ENCODE data around the gene CES5A. TPM values are rescaled to one million over a fixed set of nuclear protein-coding genes. Genes with fewer than 3 reads are reported as not detected.

The CES5A gene
- total RNA-seq, 2 donors from 2014 or later = 0.26 TPM; not detected in 1

GRCh38 chr16:55899857-55900256 lies 24.7 kb upstream of the CES5A start:
- Mint-ChIP-seq H3K27me3 (ENCODE audit: insufficient read depth) (peaks cover 8% of the 10 kb centered on the region), H3K27ac (no peak overlapping the region), H3K36me3 (ENCODE audit: low read depth) (no peaks in the 10 kb centered on the region), H3K4me1 (no peaks in the 10 kb centered on the region), H3K9me3 (peaks cover 32% of the 10 kb centered on the region), H3K4me3 (no peak overlapping the region)
- WGBS, 2 experiments (ENCODE audit: insufficient coverage in 1 of 2, insufficient read length in 1 of 2) = 87 to 90% methylated on average over 2 to 3 of the region's 3 CpGs
- no peak overlapping the region for H3K4me3 ChIP-seq (ENCODE audit: low read length)
- DNase-seq = no peak
- H3K9me3 ChIP-seq (ENCODE audit: control insufficient read depth, low read length) = peaks cover 33% of the 10 kb centered on the region
- no peak overlapping the region for H3K9ac ChIP-seq (ENCODE audit: extremely low read depth, low read length, poor library complexity, severe bottlenecking)
- H3K36me3 ChIP-seq (ENCODE audit: control insufficient read depth, insufficient read depth, low read length) = no peaks in the 10 kb centered on the region
- TF ChIP-seq CTCF (conservative IDR thresholded peaks at IDR 0.05) = no peak
- no peaks in the 10 kb centered on the region for H3K27me3 ChIP-seq (ENCODE audit: control insufficient read depth, insufficient read depth, low read length, poor library complexity, severe bottlenecking)
- H3K27ac ChIP-seq (ENCODE audit: low read depth, low read length) = no peak overlapping the region
- H3K4me1 ChIP-seq (ENCODE audit: control insufficient read depth, insufficient read depth, low read length) = no peaks in the 10 kb centered on the region

DNA sequence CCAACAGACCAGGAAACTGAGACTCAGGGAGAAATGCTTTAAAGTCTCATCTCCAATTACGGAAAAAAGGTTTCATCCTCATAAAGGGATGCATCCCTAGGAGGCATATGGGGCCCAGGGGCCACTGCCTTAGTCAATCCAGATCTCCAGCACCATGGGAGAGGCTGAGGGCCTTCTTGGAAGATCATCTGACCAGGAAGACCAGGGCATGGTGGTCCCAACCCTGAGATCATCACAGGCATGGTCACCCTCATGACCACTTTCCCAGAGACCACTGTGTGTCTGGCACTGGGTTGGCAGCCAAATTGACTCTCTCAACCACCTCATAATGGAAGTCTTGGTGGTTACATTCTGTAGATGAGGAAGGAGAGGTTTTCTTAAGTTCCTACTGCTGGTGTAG lies 23.4 kb upstream of the CES5A start:
- WGBS, 2 experiments (ENCODE audit: insufficient coverage in 1 of 2, insufficient read length in 1 of 2) = 77 to 100% methylated on average over 1 of the region's 1 CpG
- Mint-ChIP-seq H3K27me3 (ENCODE audit: insufficient read depth) (peaks cover 2% of the 10 kb centered on the region), H3K4me1 (no peaks in the 10 kb centered on the region), H3K4me3 (no peak overlapping the region), H3K9me3 (peaks cover 22% of the 10 kb centered on the region), H3K36me3 (ENCODE audit: low read depth) (no peaks in the 10 kb centered on the region), H3K27ac (no peak overlapping the region)
- peaks cover 36% of the 10 kb centered on the region for H3K9me3 ChIP-seq (ENCODE audit: control insufficient read depth, low read length)
- no peaks in the 10 kb centered on the region for H3K4me1 ChIP-seq (ENCODE audit: control insufficient read depth, insufficient read depth, low read length)
- no peak overlapping the region for H3K27ac ChIP-seq (ENCODE audit: low read depth, low read length)
- H3K27me3 ChIP-seq (ENCODE audit: control insufficient read depth, insufficient read depth, low read length, poor library complexity, severe bottlenecking) = no peaks in the 10 kb centered on the region
- no peak overlapping the region for H3K9ac ChIP-seq (ENCODE audit: extremely low read depth, low read length, poor library complexity, severe bottlenecking)
- no peak for TF ChIP-seq CTCF (conservative IDR thresholded peaks at IDR 0.05)
- H3K4me3 ChIP-seq (ENCODE audit: low read length) = no peak overlapping the region
- no peaks in the 10 kb centered on the region for H3K36me3 ChIP-seq (ENCODE audit: control insufficient read depth, insufficient read depth, low read length)
- DNase-seq = no peak

GRCh38 chr16:55892821-55893220 lies 17.6 kb upstream of the CES5A start:
- Histone ChIP-seq H3K9me3 (ENCODE audit: control insufficient read depth, low read length) (peaks cover 72% of the 10 kb centered on the region), H3K4me3 (ENCODE audit: low read length) (peak overlapping the region; percentile 28), H3K27ac (ENCODE audit: low read depth, low read length) (no peak overlapping the region), H3K27me3 (ENCODE audit: control insufficient read depth, insufficient read depth, low read length, poor library complexity, severe bottlenecking) (no peaks in the 10 kb centered on the region), H3K9ac (ENCODE audit: extremely low read depth, low read length, poor library complexity, severe bottlenecking) (no peak overlapping the region), H3K36me3 (ENCODE audit: control insufficient read depth, insufficient read depth, low read length) (no peaks in the 10 kb centered on the region), H3K4me1 (ENCODE audit: control insufficient read depth, insufficient read depth, low read length) (no peaks in the 10 kb centered on the region)
- Mint-ChIP-seq H3K4me3 (no peak overlapping the region), H3K36me3 (ENCODE audit: low read depth) (no peaks in the 10 kb centered on the region), H3K4me1 (no peaks in the 10 kb centered on the region), H3K27me3 (ENCODE audit: insufficient read depth) (no peaks in the 10 kb centered on the region), H3K27ac (no peak overlapping the region), H3K9me3 (peaks cover 56% of the 10 kb centered on the region)
- no peak for TF ChIP-seq CTCF (conservative IDR thresholded peaks at IDR 0.05)
- 72% methylated on average over 2 of the region's 2 CpGs; no CpG with 5 or more reads in 1 of the 2 experiments for WGBS, 2 experiments (ENCODE audit: insufficient coverage in 1 of 2, insufficient read length in 1 of 2)
- no peak for DNase-seq

All from endodermal cell (in vitro differentiated cells).